ENCODE data around the gene CISTR. TPM values are rescaled to one million over a fixed set of nuclear protein-coding genes. Genes with fewer than 3 reads are reported as not detected.
"Not testable (repeated sequence)": the region's sequence is repeated elsewhere in the genome, so short reads cannot be mapped to it uniquely, and the experiment has no call there.

CISTR gene
- total RNA-seq = not detected in 2 replicates

DNA sequence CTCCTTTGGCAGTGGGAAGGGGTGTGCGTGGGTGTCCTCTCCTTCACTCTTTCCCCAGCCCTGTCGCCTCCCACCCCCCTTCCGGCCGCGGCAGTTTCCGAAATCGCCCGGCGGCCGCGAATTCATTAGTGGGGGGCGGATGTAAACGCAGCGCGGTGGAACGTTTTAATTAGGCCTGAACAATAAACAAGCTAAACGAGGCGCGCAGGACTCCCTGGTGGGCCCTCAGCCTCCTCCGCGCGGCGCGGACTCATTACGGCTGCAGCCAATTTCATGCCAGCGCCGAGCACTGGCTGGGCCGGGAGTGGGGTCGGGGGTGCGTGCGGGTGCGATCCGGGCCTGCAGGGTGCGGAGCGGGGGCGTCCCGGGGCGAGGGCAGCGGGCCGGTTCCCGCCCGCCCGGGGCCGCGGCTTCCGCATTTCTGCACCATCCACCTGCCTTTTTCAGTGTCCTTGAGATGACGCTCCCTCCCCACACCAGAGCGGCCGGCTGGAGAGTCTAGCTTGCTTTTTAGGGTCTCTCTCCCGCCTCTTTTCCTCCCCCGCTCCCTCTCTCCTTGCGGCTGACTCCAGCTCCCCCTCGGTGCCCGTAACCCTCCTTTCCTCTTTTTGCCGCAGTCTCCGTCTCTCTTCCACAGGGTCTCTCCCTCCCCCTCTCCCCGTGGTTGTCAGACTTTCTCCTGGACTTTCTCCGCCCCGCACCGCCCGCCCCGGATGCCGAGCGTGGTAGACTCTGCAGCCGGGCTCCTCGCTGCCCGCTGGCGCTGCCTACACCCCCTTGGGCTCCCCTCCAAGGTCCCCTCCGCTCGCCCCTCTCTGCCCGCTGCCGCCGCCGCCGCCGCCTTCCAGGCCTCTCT lies at the start of gene CISTR:
Gene CISTR (minus strand): TSS at position 644 of the 856 bp plus-strand sequence.
- DNase-seq (ENCODE audit: low read depth, low spot score) = no peak

DNA sequence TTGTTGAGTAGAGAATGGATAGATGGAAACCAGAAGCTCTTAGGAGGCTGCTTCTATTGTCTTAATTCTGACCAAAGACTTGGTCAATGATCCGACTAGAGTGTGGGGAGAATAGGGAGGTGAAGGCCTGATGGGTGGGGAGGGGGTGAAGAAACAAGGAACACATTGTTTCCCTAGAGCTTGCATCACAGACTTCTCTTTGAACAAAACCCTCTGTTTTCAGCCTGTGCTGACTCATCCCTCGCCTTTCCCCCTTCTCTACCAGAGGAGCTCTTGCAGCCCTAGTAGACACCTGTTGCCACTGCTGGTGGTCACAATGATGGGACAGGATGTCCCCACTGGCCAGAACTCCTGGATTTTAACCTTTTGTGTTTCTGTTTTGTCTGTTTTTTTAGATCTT lies 46.8 kb upstream of the CISTR start:
- no peak for DNase-seq (ENCODE audit: low read depth, low spot score)

DNA sequence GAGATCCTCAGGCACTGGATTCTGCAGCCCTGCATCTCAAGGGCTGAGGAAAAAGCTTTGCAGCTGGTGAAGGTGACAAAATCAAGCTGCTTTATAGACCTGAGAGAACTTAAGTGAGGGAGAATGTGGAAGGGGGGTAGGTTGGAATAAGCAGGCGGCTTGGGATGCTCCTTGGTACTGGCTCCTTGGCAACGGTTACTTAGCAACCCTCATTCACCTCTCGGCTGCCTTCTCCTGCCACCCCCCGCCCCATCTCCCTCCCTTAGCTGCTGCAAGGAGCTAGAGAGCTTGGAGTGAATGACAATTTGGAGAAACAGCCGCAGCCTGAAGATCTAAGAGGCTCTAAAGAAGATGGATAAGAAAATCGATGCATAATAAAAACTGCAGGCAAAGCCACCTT lies 44.1 kb upstream of the CISTR start:
- no peak for DNase-seq (ENCODE audit: low read depth, low spot score)

DNA sequence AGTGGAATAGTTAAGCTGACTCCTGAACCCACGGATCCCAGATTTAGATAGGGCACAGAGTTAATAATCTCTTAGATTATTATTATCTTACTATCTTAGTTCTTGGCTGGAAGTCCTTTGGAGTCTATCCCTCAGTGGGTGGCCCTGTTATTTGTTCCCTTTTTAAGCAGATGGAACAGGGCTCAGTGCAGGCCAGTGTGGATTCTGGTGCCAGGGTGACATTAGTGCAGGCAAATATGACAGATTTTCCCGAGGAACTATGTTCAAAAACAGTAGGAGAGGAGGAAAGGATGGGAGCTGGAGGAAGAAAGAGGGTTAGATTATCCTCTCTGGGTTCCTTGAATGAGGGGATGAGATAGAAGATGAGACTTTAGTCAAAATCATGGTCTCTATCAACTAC lies 41.4 kb upstream of the CISTR start:
- DNase-seq (ENCODE audit: low read depth, low spot score) = no peak

DNA sequence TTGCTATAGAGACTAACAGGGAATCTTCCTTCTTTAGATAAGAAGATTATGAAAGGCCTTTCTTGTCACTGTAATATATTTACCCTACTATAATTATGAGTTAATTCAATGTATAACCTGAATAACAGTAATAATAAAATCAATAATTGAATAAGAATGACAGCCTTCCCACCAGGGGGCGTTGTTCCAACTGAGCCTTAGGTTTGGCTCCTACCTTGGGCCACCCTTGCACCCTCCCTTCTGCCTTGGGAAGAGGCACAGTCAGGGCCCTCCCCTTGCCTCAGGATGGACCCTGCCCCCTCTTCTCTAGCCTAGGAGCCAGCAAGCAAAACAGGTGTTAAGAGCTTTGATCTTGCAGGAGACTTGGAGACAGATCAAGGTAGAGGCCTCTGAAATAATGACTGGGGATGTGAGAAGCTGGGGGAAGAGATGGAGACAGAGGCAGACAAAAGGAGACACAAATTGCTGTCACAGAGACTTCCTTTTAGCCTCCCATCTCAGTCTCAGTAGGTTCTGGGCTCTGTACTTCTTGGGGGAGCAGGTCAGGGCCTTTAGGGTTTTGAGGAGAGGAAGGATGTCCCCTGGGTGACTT lies 40.1 kb upstream of the CISTR start:
- no peak for DNase-seq (ENCODE audit: low read depth, low spot score)

DNA sequence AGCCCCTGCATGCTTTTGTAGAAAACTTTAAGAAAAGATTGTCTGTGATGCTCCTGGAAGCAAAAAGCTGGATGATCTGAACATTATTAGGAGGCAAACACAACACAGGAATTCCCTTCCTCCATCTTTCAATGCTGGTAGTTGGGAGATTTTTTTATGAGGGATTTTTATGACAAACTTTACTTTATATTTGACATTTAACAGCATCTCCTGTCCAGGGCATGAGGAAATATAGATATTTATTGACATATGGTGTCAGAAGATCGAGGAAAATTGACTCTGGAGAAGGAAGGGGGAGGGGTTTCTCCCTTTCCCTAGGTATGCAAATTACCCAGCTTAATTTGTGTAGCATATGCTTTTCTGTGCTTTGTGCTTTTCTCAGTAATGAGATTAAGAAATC lies 37.8 kb upstream of the CISTR start:
- no peak for DNase-seq (ENCODE audit: low read depth, low spot score)

DNA sequence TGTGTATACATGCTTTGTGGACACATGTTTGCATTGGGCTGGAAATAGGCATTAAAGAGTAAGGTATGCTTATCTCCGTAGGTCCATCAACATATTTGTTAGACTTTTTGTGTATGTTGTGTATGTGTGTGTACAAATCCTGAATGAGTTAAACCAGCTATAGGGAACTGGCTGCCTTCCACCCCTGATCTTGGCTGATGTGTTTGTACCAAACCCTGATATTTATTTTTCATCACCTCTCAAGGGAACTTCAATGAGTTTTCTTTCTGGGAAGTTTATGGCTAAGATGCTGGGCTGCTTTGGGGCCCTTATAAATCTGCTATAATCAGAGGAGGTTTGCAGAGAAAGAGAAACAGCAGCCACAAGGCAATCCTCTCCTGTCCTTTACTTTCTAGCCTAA lies 37.1 kb upstream of the CISTR start:
- no peak for DNase-seq (ENCODE audit: low read depth, low spot score)

DNA sequence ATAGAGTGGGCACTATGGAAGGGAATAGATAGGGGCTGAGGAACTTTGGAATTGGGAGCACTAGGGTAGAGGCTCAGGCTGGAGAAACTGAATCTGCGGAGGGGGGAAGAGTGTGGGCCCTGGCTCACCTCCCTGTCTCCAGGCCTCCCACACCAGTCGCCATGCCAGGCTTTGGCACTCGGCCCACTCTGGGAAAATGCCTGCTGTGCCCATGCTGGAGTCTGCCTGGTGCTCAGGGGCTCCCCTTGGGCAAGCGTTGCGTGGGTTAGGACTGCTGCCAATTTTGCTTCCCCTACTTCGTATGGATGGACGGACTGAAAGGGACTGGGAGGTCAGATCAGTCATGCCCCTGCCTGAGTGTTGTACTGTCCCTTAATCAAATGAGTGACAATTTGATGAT lies 34.6 kb upstream of the CISTR start:
- no peak for DNase-seq (ENCODE audit: low read depth, low spot score)

DNA sequence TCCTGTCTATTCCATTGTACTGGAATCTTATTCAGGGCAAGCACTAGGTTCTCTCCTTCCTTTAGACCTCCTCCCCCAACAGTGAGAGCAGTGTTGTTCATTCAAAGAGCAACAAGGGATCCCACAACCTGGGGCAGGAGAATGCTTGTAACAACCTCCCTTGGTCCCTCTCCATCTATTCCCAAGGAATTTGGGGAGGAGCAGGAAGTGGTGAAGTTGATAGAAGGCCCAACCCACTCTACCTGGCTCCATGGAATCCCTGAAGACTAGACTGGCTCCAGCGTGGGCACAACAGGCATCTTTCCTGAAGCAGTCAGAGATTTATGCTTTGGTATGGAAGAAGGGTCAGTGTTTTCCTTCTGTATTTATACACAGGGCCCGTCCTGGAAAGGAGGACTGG lies 33.4 kb upstream of the CISTR start:
- DNase-seq (ENCODE audit: low read depth, low spot score) = no peak

DNA sequence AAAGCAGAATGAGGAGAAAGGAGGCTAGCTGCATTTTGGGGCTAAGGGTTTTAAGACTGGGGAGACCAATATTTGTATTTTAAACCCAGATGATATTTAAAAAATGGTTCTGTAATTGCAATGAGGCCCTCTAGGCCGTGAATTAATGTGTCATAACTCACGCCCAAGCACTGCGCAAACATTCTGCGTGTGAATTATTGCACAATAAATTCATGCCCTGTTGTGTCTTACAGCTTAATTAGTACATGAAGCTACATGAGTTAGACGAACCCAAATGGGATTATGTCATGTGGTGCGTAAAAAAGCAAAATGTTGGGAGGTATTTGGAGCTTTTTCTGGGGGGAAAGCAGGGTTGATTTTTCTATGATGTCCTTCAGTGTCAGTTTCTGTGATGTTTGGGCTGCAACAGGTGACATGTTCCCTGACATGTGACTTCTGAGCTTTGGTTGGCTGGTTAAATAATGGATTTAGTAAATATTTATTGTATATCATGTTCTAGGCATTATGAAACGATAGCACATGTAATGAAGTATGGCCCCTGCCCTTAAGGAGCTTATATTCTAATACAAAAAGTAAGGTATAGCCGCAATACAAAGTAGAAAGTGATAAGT lies 30.4 kb upstream of the CISTR start:
- no peak for DNase-seq (ENCODE audit: low read depth, low spot score)

DNA sequence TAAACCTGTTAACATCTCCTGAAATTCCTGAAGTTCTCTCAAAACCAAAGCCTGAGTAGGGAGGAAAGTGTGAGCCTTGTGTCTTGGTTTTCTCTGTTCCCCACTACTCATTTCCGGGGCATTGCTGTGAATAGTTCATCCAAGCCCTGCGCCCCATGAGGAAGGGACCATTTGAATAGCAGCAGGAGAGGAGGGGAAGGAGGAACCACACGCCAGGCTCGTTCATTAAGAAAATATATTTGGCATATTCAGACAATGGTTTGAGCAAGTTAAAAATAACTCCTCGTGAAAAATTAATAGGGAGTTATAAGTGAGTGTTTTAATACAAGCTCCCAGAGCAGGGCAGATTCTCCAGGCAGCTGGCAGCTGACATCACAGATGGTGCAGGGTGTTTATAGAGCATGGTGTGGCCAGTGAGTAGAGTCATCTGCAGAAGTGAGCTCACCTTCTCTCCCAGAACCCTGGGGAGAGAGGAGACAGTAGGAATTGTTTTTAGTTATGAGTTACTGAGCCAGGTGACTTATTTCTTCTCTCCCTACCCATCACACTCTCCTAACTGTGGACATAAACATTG lies 29.5 kb upstream of the CISTR start:
- DNase-seq (ENCODE audit: low read depth, low spot score) = no peak

DNA sequence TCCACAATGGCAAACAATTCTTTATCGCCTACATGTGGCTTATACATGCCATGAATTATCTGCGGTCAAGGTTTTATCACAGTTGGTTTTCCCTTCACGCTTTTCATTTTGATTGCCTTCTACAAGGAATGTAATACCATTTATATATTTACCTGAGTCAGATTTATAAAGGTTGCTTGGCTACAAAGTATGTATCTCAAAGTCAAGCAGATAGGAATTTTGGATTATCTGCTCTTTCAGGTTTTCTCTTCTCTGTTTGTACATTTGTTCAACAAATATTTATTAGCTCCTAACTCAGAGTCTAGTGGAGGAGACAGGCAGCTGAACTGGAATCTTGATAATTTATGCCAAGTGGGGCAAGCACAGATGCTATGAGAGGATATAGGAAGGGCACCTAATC lies 28.5 kb upstream of the CISTR start:
- no peak for DNase-seq (ENCODE audit: low read depth, low spot score)

DNA sequence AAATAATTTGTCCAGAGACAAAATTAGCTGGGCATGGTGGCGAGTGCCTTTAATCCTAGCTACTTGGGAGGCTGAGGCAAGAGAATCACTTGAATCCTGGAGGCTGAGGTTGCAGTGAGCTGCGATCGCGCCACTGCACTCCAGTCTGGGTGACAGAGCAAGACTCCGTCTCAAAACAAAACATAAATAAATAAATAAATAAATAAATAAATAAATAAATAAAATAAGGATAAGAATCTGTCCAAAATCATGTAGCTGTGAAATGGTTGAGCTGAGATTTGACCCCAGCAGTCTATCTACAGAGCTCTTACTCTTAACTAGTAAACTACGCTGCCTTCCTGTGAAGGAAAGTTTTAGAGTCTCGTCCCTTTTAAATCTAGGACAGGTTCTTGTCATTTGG lies 27.9 kb upstream of the CISTR start:
- DNase-seq (ENCODE audit: low read depth, low spot score) = not testable (repeated sequence)

DNA sequence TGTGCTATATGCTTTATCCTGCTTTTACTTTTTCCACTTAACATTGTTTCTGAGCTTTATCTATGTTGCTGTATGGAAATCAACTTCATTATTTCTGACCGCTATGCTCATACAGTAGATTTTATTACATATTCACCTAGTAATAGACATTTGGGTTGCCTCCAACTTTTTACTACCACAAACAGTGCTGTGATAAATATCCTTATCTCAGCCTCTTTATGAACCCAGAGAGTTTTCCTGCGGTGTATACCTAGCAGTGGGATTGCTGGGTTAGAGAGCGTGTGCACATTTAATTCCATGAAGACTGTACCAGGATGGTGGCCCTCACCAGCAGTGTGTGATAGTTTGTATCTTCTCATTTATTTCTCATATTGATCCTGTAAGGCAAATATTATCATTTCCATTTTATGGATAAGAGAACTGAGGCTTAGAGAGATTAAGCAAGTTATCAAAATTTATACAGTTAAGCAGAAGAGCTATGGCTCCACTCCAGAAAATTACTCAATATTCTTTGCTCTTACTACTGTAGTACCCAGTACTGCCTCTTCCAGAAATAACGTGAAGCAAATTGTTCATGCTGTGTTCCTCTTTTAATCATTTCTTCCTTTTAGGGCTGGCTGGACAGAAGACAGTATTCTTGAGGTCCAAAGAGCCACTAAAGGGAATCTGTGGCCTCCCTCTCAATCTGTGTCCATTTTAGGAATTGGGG lies 26.3 kb upstream of the CISTR start:
- DNase-seq (ENCODE audit: low read depth, low spot score) = no peak

DNA sequence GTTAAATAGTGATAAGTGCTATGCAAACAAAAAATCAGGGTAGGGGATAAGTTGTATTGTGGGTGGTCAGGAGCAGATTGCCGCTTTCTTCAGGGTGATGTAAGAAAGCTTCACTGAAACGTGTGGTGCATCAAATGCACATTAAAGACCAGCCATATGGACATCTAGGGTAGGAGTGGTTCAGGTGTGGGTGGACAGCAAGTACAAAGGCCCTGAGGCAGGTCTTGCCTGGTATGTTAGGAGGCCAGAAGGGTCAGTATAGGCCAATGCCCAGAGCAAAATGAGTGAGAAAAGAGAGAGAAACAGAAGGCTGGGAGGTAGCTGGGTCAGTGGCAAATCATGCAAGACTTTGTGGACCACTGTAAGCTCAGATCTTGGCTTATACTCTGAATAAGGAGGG lies 25.6 kb upstream of the CISTR start:
- DNase-seq (ENCODE audit: low read depth, low spot score) = no peak

DNA sequence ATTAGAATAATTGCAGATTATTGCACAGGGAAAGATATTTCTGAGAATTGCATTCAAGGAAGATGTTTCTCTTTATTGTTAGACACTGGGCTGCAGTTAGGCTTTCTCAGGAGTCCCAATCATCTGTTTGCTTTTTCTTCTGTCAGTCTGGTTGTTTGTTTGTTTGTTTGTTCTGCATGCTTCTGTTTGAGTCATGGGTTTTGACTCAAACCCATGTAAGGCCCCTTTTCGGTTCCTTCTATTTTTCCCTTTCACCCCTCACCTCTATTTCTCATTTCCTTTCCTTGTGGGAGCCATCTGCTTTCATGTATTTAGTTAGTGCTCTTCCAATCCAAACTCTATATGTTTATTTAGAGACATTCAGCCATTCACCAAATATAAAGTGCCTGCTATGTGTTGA lies 25.1 kb upstream of the CISTR start:
- DNase-seq (ENCODE audit: low read depth, low spot score) = no peak

DNA sequence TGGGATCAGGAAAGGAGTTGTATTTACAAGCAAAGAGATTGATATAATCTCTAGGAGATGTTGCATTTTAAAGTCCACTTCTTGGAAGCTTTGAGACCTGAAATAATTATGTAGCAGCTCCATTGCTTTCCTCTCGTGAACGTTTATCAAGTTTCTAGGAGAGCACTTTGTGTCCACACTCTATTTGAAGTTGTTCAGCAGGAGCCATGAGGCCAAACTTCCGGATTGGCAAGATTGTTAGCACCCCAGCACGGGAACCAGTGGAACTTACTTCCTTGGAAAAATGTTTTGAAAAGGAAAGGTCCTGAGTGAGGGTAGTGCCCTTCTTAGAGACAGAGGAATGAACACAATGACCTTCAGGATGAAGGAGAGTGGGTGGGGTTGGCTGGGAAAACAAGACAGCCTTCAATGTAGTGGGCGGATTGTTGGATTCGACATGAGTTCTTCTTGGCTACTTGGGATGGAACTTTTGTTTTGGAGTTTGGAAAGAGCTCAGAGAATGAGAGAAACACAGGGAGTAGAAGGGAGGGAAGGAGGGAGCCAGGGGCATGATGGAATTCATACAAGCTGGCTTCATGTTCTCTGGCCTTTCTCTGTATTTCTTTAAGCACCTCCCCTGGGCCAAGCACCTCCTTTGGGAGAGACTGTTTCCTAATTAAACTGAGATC lies 23.8 kb upstream of the CISTR start:
- no peak for DNase-seq (ENCODE audit: low read depth, low spot score)

DNA sequence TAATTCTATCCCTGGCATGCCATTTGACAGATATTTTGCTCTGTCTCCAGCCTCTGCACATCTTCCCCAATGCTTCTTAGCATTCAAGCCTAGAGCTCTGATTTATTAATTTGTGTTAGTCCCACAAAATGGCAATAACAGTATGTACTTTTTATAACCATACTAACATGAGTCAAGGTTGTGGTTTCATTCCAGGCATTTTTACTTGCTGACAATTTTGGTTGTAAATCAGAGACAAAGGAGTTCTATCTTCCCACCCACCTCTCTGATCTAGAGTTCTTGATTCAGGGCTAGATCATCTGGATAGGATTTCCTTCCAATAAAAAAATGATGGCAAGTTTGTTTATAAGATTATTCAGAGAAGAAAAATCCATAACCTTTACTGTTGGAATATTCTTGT lies 18.5 kb upstream of the CISTR start:
- DNase-seq (ENCODE audit: low read depth, low spot score) = no peak

DNA sequence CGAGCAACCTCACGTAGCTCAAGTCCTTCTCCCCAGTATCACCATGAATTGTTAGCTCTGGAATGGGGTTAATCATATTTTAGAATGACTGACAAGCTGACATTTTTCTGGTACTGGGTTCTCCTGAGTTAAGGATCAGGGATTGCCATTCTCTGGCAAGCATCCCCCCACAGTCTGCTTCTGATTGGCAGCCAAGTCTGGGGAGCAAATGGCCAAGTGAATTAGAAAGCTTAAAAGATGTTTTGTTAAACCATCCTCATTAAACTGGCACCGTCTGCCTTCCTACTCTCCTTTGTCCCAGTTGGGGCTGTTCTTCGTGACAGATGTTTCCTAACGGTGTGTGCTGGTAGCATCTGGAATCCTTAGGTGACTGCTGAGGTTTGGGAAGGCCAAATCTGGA lies 17.2 kb upstream of the CISTR start:
- DNase-seq (ENCODE audit: low read depth, low spot score) = no peak

DNA sequence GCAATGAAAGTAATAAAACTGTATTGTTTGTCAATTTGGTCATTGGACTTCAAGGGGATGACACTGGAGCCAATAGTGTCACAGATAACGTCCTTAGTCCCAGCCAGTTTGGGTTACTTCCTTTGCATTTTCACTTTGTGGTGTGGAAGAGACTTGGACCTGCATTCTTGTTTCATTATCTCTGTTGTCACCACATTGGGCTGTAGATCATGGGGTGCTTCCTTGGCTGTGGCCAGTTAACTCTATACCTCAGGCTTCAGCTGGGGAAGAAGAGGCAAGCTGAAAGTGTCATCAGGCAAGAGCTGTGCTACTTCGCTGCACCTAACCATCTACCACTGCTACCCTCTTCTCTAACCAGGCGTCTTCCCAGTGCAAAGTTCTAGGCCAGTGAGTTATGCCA lies 15.1 kb upstream of the CISTR start:
- DNase-seq (ENCODE audit: low read depth, low spot score) = no peak

DNA sequence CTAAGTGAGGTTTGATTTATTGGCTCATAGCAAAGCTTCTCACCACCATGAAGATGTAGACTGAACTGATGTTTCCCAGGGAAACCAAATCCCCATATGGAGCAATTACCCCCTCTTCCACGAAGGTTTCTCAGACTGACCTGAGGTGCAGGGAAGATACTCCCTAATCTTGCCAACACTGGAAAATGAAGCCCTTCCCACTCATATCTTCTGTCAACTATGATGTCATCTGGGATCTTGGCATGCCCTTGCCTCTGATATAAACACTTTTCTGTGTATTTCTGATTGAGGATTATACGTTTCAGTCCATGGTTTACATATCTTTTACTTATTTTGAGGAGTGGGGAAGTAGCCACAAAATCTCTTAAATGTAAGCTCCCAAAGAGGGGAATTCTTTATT lies 14.1 kb upstream of the CISTR start:
- no peak for DNase-seq (ENCODE audit: low read depth, low spot score)
